Measurements from ENCODE around the gene PALLD.
"Not testable (repeated sequence)": the region's sequence is repeated elsewhere in the genome, so short reads cannot be mapped to it uniquely, and the experiment has no call there.

DNA sequence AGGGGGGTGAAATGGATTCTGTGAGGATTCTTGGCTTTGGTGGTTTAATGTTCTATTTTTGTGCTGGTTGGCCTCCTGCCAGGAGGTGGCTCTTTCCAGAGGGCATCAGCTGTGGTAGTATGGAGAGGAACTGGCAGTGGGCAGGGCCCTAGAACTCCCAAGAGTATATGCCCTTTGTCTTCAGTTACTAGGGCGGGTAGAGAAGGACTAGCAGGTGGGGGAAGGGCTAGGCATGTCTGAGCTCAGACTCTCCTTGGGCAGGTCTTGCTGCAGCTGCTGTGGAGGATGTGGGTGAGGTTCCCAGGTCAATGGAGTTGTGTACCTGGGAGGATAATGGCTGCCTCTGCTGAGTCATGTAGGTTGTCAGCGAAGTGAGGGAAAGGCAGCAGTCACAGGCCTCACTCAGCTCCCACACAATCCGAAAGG lies 456.0 kb downstream of the PALLD start:
- TF ChIP-seq, protein P1, sequence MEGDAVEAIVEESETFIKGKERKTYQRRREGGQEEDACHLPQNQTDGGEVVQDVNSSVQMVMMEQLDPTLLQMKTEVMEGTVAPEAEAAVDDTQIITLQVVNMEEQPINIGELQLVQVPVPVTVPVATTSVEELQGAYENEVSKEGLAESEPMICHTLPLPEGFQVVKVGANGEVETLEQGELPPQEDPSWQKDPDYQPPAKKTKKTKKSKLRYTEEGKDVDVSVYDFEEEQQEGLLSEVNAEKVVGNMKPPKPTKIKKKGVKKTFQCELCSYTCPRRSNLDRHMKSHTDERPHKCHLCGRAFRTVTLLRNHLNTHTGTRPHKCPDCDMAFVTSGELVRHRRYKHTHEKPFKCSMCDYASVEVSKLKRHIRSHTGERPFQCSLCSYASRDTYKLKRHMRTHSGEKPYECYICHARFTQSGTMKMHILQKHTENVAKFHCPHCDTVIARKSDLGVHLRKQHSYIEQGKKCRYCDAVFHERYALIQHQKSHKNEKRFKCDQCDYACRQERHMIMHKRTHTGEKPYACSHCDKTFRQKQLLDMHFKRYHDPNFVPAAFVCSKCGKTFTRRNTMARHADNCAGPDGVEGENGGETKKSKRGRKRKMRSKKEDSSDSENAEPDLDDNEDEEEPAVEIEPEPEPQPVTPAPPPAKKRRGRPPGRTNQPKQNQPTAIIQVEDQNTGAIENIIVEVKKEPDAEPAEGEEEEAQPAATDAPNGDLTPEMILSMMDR (CRISPR knock-in tag; IDR thresholded peaks at IDR 0.05) = not testable (repeated sequence)
- not testable (repeated sequence) for TF ChIP-seq ZFP36L2 (CRISPR knock-in tag; IDR thresholded peaks at IDR 0.05); ZSCAN30 (CRISPR knock-in tag; IDR thresholded peaks at IDR 0.05); ZNF530 (CRISPR knock-in tag; IDR thresholded peaks at IDR 0.05; ENCODE audit: low read depth); SMC3 (IDR thresholded peaks at IDR 0.05; ENCODE audit: low read length); POLR2A (IDR thresholded peaks at IDR 0.05; ENCODE audit: insufficient read depth in 1 of 2, low read depth in 2 of 2, low read length in 2 of 2); HNRNPK (IDR thresholded peaks at IDR 0.05; ENCODE audit: low read depth, low read length, poor library complexity, severe bottlenecking); TEAD2 (CRISPR knock-in tag; IDR thresholded peaks at IDR 0.05); MXD4 (CRISPR knock-in tag; IDR thresholded peaks at IDR 0.05); ZNF232 (CRISPR knock-in tag; IDR thresholded peaks at IDR 0.05; ENCODE audit: borderline replicate concordance); KDM5A (IDR thresholded peaks at IDR 0.05; ENCODE audit: borderline replicate concordance, low read length)
- TF ChIP-seq, protein P2, sequence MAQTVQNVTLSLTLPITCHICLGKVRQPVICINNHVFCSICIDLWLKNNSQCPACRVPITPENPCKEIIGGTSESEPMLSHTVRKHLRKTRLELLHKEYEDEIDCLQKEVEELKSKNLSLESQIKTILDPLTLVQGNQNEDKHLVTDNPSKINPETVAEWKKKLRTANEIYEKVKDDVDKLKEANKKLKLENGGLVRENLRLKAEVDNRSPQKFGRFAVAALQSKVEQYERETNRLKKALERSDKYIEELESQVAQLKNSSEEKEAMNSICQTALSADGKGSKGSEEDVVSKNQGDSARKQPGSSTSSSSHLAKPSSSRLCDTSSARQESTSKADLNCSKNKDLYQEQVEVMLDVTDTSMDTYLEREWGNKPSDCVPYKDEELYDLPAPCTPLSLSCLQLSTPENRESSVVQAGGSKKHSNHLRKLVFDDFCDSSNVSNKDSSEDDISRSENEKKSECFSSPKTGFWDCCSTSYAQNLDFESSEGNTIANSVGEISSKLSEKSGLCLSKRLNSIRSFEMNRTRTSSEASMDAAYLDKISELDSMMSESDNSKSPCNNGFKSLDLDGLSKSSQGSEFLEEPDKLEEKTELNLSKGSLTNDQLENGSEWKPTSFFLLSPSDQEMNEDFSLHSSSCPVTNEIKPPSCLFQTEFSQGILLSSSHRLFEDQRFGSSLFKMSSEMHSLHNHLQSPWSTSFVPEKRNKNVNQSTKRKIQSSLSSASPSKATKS (CRISPR knock-in tag; IDR thresholded peaks at IDR 0.05) = not testable (repeated sequence)
- TF ChIP-seq, protein P3, sequence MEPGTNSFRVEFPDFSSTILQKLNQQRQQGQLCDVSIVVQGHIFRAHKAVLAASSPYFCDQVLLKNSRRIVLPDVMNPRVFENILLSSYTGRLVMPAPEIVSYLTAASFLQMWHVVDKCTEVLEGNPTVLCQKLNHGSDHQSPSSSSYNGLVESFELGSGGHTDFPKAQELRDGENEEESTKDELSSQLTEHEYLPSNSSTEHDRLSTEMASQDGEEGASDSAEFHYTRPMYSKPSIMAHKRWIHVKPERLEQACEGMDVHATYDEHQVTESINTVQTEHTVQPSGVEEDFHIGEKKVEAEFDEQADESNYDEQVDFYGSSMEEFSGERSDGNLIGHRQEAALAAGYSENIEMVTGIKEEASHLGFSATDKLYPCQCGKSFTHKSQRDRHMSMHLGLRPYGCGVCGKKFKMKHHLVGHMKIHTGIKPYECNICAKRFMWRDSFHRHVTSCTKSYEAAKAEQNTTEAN (CRISPR knock-in tag; conservative IDR thresholded peaks at IDR 0.05) = not testable (repeated sequence)
